Nephron (organoid): ENCODE measurements around the gene GAB3.
"Not testable (repeated sequence)": the region's sequence is repeated elsewhere in the genome, so short reads cannot be mapped to it uniquely, and the experiment has no call there.

Experiments used
- H3K27ac Mint-ChIP-seq, 3 experiments: 2 replicates each; pipeline ENCODE4 v1.8.0; 2020; ENCODE audit warnings: mixed read lengths in 3 of 3, mild to moderate bottlenecking in 2 of 3, moderate library complexity in 1 of 3
- H3K27me3 Mint-ChIP-seq: 2 replicates; pipeline ENCODE4 v1.8.0; 2021; ENCODE audit warnings: low read depth, mild to moderate bottlenecking, moderate library complexity, mixed read lengths
- H3K36me3 Mint-ChIP-seq: 2 replicates; pipeline ENCODE4 v1.8.0; 2020; ENCODE audit warnings: low read depth, mixed read lengths
- H3K4me1 Mint-ChIP-seq: 2 replicates; pipeline ENCODE4 v1.8.0; 2020; ENCODE audit warnings: mixed read lengths
- H3K4me3 Mint-ChIP-seq, 3 experiments: 2 replicates each; pipeline ENCODE4 v1.8.0; 2020; ENCODE audit warnings: mild to moderate bottlenecking in 3 of 3, mixed read lengths in 3 of 3, moderate library complexity in 2 of 3
- H3K9me3 Mint-ChIP-seq: 2 replicates; pipeline ENCODE4 v1.8.0; 2020; ENCODE audit warnings: mixed read lengths
- CTCF ChIP-seq, 3 experiments: fragments of 200-600 bp; sonication (generic); IDR thresholded peaks; one replicate each; pipeline ENCODE4 v1.5.0; 2021; ENCODE audit warnings: antibody characterized with exemption in 3 of 3; ENCODE audit not compliant: unreplicated experiment in 3 of 3

The GAB3 gene

GRCh38 chrX:154655786-154656185, 95.1 kb downstream of the GAB3 start:
- H3K4me3 Mint-ChIP-seq = no peak overlapping the region
- H3K9me3 Mint-ChIP-seq = peaks cover 21% of the 10 kb centered on the region
- H3K4me1 Mint-ChIP-seq = no peaks in the 10 kb centered on the region
- H3K27ac Mint-ChIP-seq = no peak overlapping the region
- H3K36me3 Mint-ChIP-seq = no peaks in the 10 kb centered on the region
- TF ChIP-seq CTCF (IDR thresholded peaks at IDR 0.05; ENCODE audit: unreplicated experiment in 3 of 3) = no peak
- H3K27me3 Mint-ChIP-seq = no peaks in the 10 kb centered on the region

GRCh38 chrX:154655346-154655745, 95.5 kb downstream of the GAB3 start:
- no peak for TF ChIP-seq CTCF (IDR thresholded peaks at IDR 0.05; ENCODE audit: unreplicated experiment in 3 of 3)
- Mint-ChIP-seq H3K4me3 (no peak overlapping the region), H3K9me3 (peaks cover 21% of the 10 kb centered on the region), H3K27ac (no peak overlapping the region), H3K36me3 (no peaks in the 10 kb centered on the region), H3K27me3 (no peaks in the 10 kb centered on the region), H3K4me1 (no peaks in the 10 kb centered on the region)

GRCh38 chrX:154654925-154655324, 96.0 kb downstream of the GAB3 start:
- Mint-ChIP-seq H3K4me3 (no peak overlapping the region), H3K4me1 (no peaks in the 10 kb centered on the region), H3K27me3 (no peaks in the 10 kb centered on the region), H3K36me3 (no peaks in the 10 kb centered on the region), H3K27ac (no peak overlapping the region), H3K9me3 (peaks cover 17% of the 10 kb centered on the region)
- no peak for TF ChIP-seq CTCF (IDR thresholded peaks at IDR 0.05; ENCODE audit: unreplicated experiment in 3 of 3)

- Mint-ChIP-seq H3K9me3 (peaks cover 20% of the 10 kb centered on the region), H3K4me3 (no peak overlapping the region), H3K27ac (no peak overlapping the region), H3K36me3 (no peaks in the 10 kb centered on the region), H3K27me3 (no peaks in the 10 kb centered on the region), H3K4me1 (no peaks in the 10 kb centered on the region)
- no peak for TF ChIP-seq CTCF (IDR thresholded peaks at IDR 0.05; ENCODE audit: unreplicated experiment in 3 of 3)
These were observed 96.5 kb downstream of the GAB3 start for GRCh38 chrX:154654372-154654771.

GRCh38 chrX:154653413-154653812, 97.5 kb downstream of the GAB3 start, which contains the start of gene CTAG2:
Gene CTAG2 (minus strand): TSS chrX:154653579. CDS start chrX:154653515, 64 bp downstream.
- H3K27me3 Mint-ChIP-seq, H3K36me3 Mint-ChIP-seq, H3K27ac Mint-ChIP-seq, H3K4me3 Mint-ChIP-seq, H3K4me1 Mint-ChIP-seq: not testable (repeated sequence)
- peaks cover 13% of the 10 kb centered on the region for H3K9me3 Mint-ChIP-seq

GRCh38 chrX:154653048-154653401, 97.9 kb downstream of the GAB3 start:
- H3K36me3 Mint-ChIP-seq = no peaks in the 10 kb centered on the region
- H3K27me3 Mint-ChIP-seq = peaks cover 4% of the 10 kb centered on the region
- no peak overlapping the region for H3K27ac Mint-ChIP-seq
- peaks cover 13% of the 10 kb centered on the region for H3K9me3 Mint-ChIP-seq
- H3K4me3 Mint-ChIP-seq = no peak overlapping the region
- no peak for TF ChIP-seq CTCF (IDR thresholded peaks at IDR 0.05; ENCODE audit: unreplicated experiment in 3 of 3)
- no peaks in the 10 kb centered on the region for H3K4me1 Mint-ChIP-seq
